Measurements from ENCODE around the gene PID1.

GRCh38 chr2:229256376-229256775 is 14.7 kb downstream of the PID1 start:
- TF ChIP-seq CTCF (conservative IDR thresholded peaks at IDR 0.05) (no peak), EZH2 (IDR thresholded peaks at IDR 0.05; ENCODE audit: low read depth) (no peak)

Data from PC-9 (cell line).